HepG2 (cell line): Measurements from ENCODE around the gene MRPL9. TPM values are rescaled to one million over a fixed set of nuclear protein-coding genes. Genes with fewer than 3 reads are reported as not detected.

Experiments
- AGO2 ChIP-seq: fragments of 200-400 bp; formaldehyde crosslinking; optimal IDR thresholded peaks from 2 replicates; pipeline ENCODE3; 2017; ENCODE audit warnings: mild to moderate bottlenecking, low read depth, low read length, moderate library complexity
- ARID5B ChIP-seq: IDR thresholded peaks from 2 replicates; pipeline ENCODE4 v1.4.0; 2020; ENCODE audit warnings: mild to moderate bottlenecking, missing genetic modification reagents
- CENPX ChIP-seq: sonication (generic); formaldehyde crosslinking; IDR thresholded peaks from 2 replicates; pipeline ENCODE4 v1.9.0; 2021; ENCODE audit warnings: mild to moderate bottlenecking, missing genetic modification reagents, moderate library complexity
- DNMT1 ChIP-seq: sonication (generic); formaldehyde crosslinking; IDR thresholded peaks from 2 replicates; pipeline ENCODE4 v1.5.1; 2020; ENCODE audit warnings: mild to moderate bottlenecking, missing genetic modification reagents
- HMGA1 ChIP-seq: sonication (generic); formaldehyde crosslinking; conservative IDR thresholded peaks from 2 replicates; pipeline ENCODE4 v1.4.0; 2020; ENCODE audit warnings: missing genetic modification reagents
- MAFK ChIP-seq, 2 experiments: IDR thresholded peaks in 1 of 2; conservative IDR thresholded peaks in 1 of 2; 2 replicates each; pipeline ENCODE4 v1.6.1; 2011; ENCODE audit warnings: improper control_type of control experiment in 2 of 2, low read length in 2 of 2
- NCOA2 ChIP-seq: sonication (generic); formaldehyde crosslinking; IDR thresholded peaks from 2 replicates; pipeline ENCODE4 v1.8.0; 2022; ENCODE audit warnings: inconsistent platforms
- PCBP2 ChIP-seq: fragments of 200-400 bp; formaldehyde crosslinking; optimal IDR thresholded peaks from 2 replicates; pipeline ENCODE3; 2018; ENCODE audit warnings: low read length, low read depth; ENCODE audit not compliant: poor library complexity, severe bottlenecking
- RELA ChIP-seq: sonication (generic); formaldehyde crosslinking; IDR thresholded peaks from 2 replicates; pipeline ENCODE4 v1.4.0; 2020; ENCODE audit warnings: missing genetic modification reagents
- RFXANK ChIP-seq: IDR thresholded peaks from 2 replicates; pipeline ENCODE4 v1.6.1; 2016
- SMAD1 ChIP-seq: sonication (generic); formaldehyde crosslinking; IDR thresholded peaks from 2 replicates; pipeline ENCODE4 v1.4.0; 2020; ENCODE audit warnings: missing genetic modification reagents, low read depth, mild to moderate bottlenecking, borderline replicate concordance
- TIGD3 ChIP-seq: sonication (generic); formaldehyde crosslinking; IDR thresholded peaks from 2 replicates; pipeline ENCODE4 v1.5.1; 2020; ENCODE audit warnings: mild to moderate bottlenecking, missing genetic modification reagents, borderline replicate concordance
- YEATS4 ChIP-seq: sonication (generic); formaldehyde crosslinking; IDR thresholded peaks from 2 replicates; pipeline ENCODE4 v1.4.0; 2020; ENCODE audit warnings: missing genetic modification reagents, borderline replicate concordance
- ZNF256 ChIP-seq: sonication (generic); formaldehyde crosslinking; conservative IDR thresholded peaks from 2 replicates; pipeline ENCODE4 v1.4.0; 2020; ENCODE audit warnings: missing genetic modification reagents
- ZNF263 ChIP-seq: sonication (generic); formaldehyde crosslinking; IDR thresholded peaks from 2 replicates; pipeline ENCODE4 v1.4.0; 2020; ENCODE audit warnings: missing genetic modification reagents
- ZNF317 ChIP-seq: sonication (generic); formaldehyde crosslinking; IDR thresholded peaks from 2 replicates; pipeline ENCODE4 v1.5.0; 2020; ENCODE audit warnings: mild to moderate bottlenecking, missing genetic modification reagents
- ZNF362 ChIP-seq: sonication (generic); formaldehyde crosslinking; IDR thresholded peaks from 2 replicates; pipeline ENCODE4 v1.4.0; 2020; ENCODE audit warnings: missing genetic modification reagents, mild to moderate bottlenecking, borderline replicate concordance
- ZNF512B ChIP-seq: sonication (generic); formaldehyde crosslinking; IDR thresholded peaks from 2 replicates; pipeline ENCODE4 v1.5.1; 2020; ENCODE audit warnings: missing genetic modification reagents, mild to moderate bottlenecking, borderline replicate concordance
- ZNF766 ChIP-seq: sonication (generic); formaldehyde crosslinking; IDR thresholded peaks from 2 replicates; pipeline ENCODE4 v1.5.0; 2020; ENCODE audit warnings: missing genetic modification reagents, borderline replicate concordance
- polyA plus RNA-seq, 8 experiments: library from polyadenylated mRNA; depleted of rRNA in 3 of 8; stranded (reverse) in 7 of 8; unstranded in 1 of 8; fragments of >200 nt; fragmentation: Illumina TruSeq in 4 of 8; extraction: Trizol in 4 of 8; gene quantifications; 2 replicates each; pipeline versions ENCODE4 v1.2.1 to v1.2.3, GENCODE V29; 2011 to 2016; ENCODE audit warnings: low read depth in 4 of 8, missing spikeins in 1 of 8, mixed read lengths in 1 of 8; ENCODE audit not compliant: insufficient read depth in 1 of 8
- total RNA-seq, 5 experiments: library from RNA; depleted of rRNA; stranded (reverse); fragments of >200 nt; fragmentation: Illumina TruSeq; extraction: Trizol; gene quantifications; 2 replicates each; pipeline ENCODE4 v1.2.3, GENCODE V29; 2016; ENCODE audit warnings: low read depth in 1 of 5

MRPL9 gene
- total and polyA plus RNA-seq, 2 of the 13 experiments (the other 11 are each of a cell fraction or from before 2014, with no cell fraction given): 72.1 to 107 TPM

- TF ChIP-seq ZNF317 (no peak), ZNF512B (peak; percentile 77; the same call in 1 of the 2 replicates), RFXANK (no peak), PCBP2 (no peak), AGO2 (no peak), HMGA1 (CRISPR knock-in tag) (0 out of 2 replicates have a peak, but pooled peaks have one; percentile 12), YEATS4 (peak; percentile 69; the same call in 1 of the 2 replicates), ZNF256 (CRISPR knock-in tag) (0 out of 2 replicates have a peak, but pooled peaks have one; percentile 50), ZNF766 (CRISPR knock-in tag) (peak; percentile 86; the same call in 1 of the 2 replicates), RELA (CRISPR knock-in tag) (0 out of 2 replicates have a peak, but pooled peaks have one; percentile 62), CENPX (CRISPR knock-in tag) (no peak), SMAD1 (CRISPR knock-in tag) (peak; percentile 51; the same call in 1 of the 2 replicates), DNMT1 (CRISPR knock-in tag) (peak; percentile 63; the same call in 1 of the 2 replicates), ARID5B (CRISPR knock-in tag) (peak; percentile 44), TIGD3 (CRISPR knock-in tag) (no peak), MAFK (conservative IDR thresholded peaks at IDR 0.05 in 1 of 2, IDR thresholded peaks at IDR 0.05 in 1 of 2; ENCODE audit: low read length in 2 of 2) (no peak), NCOA2 (peak; percentile 30; the same call in 1 of the 2 replicates), ZNF362 (CRISPR knock-in tag) (no peak), ZNF263 (CRISPR knock-in tag) (peak; percentile 43; the same call in 1 of the 2 replicates)
Measured at GRCh38 chr1:151790071-151790939, 27.0 kb upstream of the MRPL9 start, which contains the start of gene TDRKH (continued).
